GM19455 (cell line): Measurements from ENCODE around the gene SLC25A13.

Source experiments
- ATAC-seq: cut with Tn5 transposase; IDR thresholded peaks from one replicate; pipeline ENCODE4 v1.9.1; 2021; ENCODE audit not compliant: unreplicated experiment

Gene SLC25A13

DNA sequence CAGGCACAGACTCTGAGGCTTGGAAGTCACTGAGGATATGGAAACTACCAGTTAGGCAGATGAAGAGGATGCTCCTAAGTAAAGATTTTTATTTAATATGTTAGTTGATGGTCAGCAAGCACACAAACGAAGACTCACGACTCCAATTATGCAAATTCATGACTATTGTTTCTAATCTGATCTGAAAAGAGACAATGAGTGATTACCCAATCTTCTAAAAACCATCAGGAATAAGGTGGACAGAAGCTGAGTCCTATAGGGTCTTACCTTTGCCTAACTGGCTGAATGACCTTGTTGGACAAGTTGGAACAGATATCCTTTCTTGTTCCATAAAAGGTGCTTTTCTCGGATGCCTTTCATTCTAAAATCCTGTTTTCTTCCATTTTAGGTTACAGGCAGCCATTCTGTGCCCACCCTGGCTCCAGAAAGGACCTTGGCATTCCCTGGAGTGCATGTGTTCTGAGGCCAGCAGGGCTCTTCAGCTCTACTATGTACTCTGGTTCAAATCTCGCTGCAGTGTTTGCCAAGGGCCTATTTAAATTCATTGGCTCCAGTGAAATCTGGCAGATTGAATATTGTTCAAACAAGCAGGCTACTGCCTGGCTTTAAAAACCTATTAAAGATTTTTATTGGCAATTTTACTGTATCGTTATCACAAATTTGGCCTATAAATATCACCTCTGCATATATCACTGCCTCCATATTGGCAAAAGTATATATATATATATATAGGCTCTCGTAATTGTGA lies 77.5 kb downstream of the SLC25A13 start:
- no peak for ATAC-seq

DNA sequence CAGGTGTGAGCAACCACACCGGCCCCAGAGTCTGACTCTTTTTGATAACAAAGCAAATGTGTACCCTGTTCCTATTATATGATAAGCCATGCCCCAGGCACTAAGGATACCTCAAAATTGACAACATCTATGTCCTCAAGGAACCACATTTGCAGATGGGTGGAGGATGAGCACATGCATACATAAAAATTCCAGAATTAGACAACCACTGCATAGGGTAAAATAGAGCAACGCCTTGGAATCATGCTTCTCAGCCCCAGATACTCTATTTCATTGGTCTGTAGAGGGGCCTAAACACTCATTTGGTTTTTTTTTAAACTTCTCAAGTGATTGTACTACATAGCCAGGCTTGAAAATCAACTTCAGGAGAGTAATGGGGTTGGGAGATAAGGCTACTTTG lies 78.7 kb downstream of the SLC25A13 start:
- ATAC-seq: no peak

DNA sequence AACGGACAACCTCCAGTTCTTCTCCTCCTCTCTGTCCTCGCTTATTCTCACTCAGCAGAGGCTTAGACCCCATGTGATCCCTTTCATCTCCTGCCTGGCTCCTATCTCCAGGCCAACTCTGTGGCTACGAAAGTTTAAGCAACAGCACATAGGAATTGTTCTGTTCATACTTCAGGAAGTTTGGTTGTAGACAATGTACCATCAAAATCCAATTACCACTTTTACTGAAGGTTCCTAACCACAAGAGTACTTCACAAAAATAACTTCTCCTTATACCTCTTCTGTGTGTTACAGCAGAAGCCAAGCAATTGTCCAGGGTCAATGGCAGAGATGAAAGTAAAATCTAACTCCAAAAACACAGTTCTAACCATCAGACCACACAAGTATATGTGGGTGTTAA lies 80.0 kb downstream of the SLC25A13 start:
- ATAC-seq: no peak

DNA sequence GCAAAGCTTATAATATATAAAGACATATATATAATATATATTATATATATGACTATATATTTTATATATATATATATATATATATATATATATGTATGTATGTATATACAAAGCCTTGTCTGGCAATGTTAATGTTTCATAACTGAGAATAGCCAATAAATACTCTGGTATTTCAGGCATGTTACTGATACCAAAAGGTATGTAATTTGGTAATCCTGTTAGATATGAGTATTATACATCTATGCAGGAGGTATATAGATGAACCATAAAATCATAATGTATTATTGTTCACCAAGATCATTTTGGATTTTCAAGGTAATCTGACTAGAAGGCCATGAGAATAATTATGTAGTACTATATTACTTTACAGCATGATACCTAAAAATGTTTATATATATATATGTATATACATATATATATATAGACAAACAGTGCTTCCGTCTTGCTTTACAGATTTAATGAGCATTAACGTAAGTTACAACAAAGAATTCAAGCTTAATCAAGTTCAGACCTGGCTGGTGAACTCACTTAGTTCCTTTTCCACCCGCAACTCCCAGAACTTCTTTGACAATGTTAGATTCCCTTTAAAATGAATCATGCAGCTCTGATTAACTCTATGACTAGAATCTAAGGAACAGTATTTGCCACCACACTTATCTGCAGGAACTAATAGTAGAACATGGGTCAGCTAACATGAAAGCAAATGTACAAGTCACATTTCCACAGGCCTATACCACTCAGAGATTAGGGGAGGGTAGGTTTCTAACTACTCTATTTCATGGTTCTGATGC lies 82.7 kb downstream of the SLC25A13 start:
- ATAC-seq: no peak

DNA sequence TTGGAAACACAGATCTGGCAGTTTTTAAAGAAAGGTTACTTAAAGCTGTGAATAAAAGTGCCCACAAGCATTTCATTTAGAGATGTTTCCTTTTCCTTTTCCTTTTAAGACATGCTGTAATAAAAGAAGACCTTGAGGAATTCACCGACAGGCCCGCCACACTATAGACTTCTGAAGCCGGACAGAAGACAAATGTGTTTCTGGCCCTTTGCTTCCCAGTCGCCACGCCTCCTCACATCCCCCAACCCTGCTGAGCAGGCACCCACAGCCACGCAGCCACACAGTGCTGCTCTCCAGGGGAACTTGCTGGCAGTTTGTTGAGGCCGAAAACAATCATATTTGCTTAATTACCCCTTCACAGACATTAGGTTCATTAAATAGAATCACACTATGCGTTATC lies 83.4 kb downstream of the SLC25A13 start:
- no peak for ATAC-seq

DNA sequence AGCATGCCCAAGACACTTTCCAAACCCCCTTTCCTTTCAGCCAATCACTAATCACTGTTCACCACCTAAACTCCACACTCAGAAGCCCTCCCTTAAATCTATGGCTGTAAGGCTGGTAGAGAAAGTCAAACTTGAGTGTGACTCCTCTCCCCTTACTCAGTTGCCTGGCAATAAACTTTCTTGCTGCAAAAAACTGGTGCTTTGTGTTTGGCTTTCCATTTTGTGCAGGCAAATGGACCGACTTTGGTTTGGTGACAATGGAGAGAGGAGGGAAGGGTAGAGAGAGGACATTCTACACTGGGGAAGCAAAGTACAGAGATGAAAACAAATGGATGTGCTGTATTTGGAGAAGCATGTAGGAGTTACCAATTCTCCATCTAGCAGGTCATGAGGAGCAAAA lies 84.9 kb downstream of the SLC25A13 start:
- ATAC-seq: no peak

DNA sequence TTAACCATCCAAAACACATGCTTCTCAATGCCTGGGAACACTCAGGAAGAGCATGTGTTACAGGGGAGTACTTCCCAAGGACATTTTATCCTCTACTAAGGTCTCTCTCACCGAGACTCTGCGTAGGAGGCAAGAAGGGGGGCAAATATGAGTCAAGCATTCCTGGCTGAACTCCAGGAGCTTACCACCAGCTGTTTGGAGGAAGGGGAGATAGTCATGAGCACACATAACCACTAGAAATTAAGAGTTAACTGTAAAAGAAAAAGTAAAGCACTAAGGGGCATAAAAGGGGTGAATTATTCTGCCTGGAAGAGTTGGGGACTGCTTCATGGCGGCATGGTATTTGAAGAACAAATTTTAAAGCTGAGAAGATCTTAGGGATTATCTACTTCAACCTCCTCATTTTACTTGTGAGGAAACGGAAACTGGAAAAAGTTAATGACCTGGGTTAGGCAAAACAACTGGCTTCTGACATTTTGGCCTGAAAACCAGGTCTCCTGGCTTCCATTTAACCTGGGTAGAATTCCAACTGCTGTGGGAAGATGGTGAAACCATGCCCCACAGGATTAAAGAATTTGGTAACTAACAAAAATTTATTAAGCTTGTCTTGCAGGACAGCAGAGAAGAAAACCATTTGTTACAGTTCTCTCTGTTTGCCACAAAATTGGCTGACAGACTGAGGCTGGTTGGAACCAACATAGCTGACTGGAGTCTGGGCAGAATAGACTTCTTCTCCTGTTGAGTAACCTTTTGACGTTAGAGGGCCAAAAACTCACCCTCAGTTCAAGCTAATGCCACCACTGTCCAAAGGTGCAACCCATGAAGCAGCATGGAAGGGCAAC lies 85.5 kb downstream of the SLC25A13 start:
- no peak for ATAC-seq

DNA sequence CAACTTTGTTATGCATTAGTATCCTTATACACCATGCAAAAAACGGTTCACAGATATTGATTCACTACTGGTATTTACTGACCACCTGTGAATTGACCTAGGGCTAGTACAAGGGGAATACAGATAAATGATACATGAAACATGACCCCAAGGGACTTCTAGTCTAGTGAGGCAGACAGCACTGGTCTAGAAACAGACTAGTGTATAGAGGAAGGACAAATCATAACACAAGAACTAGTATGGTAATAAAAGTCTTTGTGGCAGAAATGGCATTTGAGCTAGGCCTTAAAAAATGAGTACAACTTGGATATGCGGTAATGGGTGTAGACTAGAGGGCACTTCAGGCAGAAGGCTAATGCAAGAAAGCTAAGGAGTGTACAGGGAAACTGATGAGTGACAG lies 86.6 kb downstream of the SLC25A13 start:
- ATAC-seq: no peak

DNA sequence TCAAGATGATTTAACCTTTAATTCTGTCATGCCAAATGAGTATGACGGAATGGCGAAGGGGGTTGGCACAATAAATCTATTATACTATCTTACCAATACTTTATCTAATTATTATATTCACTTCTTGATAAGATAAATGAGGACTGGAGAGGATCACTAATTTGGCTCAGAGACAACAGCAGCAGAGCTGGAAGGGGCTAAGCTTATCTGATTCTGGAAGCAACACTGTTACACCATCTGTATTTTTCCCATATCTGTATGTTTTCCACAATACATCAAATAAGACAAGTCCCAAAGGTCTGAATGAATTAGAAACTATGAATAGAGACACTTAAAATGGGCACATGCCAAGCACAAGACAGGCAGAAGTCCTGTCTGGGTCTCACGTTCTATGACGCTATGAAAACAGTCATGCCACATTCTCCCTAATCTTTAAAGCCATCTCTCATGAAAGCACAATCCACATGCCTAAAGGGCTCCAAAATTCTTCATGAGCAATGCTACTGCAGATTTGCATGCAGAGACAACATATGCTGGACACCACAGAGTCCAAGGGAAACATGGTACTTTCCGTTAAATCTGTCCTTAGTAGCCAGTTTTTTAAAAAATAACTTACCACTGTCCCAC lies 88.3 kb downstream of the SLC25A13 start:
- no peak for ATAC-seq

DNA sequence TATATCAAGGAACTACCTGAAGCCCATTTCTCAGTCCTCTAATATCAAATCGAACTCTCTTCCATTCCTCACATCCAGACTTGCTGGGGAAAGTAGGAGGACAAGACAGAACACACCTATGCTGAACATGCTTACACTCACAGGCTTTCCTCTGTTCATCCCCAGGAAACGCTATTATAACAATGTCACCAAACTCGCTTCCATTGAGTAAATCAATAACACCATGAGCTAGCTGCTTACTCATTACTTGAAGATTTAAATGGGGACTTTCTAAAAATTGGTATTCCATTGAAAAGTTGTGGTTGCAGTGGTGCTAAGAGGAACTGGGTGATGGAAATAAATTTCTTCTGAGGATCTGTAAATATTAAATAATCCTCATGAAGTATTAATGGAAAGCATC lies 88.8 kb downstream of the SLC25A13 start:
- no peak for ATAC-seq

DNA sequence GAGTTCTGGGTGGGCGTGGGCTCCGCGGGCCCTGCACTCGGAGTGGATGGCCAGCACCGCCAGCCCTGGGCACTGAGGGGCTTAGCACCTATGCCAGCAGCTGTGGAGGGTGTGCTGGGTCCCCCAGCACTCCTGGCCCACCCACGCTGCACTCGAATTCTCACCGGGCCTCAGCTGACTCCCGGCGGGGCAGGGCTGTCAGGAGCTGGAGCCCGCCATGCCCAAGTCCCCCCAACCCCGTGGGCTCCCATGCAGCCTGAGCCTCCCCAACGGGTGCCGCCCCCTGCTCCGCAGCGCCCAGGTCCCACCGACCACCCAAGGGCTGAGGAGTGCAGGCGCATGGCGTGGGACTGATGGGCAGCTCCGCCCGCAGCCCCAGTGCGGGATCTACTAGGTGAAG lies 93.1 kb downstream of the SLC25A13 start:
- ATAC-seq: no peak

DNA sequence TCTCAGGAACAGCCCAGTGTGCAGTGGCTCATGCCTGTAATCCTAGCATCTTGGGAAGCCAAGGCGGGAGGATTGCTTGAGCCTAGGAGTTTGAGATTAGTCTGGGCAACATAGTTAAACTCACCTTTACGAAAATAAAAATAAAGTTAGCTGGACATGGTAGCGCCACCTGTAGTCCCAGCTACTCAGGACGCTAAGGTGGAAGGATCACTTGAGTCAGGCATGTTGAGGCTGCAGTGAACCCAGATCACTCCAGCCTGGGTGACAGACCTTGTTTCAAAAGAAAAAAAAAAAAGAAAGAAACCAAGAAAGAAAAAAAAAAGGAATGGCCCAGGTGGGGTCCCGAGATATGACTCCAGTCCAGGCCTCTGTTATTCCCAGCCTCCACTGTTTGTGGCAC lies 96.6 kb downstream of the SLC25A13 start:
- no peak for ATAC-seq

DNA sequence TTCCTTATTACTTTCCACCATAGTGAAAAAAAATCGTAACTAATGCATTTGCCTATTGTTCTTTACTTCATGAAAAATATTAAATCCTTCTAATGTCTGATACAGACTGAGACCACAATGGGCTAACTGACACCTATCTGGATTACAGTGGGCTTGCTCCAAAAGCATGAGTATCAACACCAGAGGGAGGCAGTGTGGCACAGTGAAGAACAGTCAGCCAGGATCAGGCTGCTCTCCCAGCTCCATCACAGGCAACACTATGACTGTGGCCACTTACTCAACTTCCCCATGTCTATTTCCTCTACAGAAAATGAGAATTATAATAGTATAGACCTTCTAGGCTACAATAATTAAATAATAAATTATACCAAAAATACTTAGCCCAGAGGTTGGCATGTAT lies 97.2 kb downstream of the SLC25A13 start:
- no peak for ATAC-seq

DNA sequence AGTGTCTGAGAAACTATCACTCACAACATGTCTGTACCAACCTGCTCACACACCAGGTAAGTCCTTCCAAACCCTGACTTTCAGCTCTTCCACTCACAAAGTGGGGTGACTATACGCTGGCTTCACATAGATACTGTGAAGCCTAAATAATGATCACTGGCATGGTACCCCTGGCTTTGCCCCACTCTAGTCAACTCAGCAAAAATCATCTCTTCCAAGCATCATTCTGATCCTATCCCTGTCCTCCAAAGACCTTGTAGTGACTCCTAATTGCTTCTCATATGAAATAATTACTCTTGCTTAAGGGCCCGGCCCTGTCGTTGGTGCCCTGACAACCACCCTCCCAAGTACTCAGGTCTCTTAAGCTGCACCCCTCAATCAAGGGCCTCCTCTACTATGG lies 97.8 kb downstream of the SLC25A13 start:
- ATAC-seq: no peak

DNA sequence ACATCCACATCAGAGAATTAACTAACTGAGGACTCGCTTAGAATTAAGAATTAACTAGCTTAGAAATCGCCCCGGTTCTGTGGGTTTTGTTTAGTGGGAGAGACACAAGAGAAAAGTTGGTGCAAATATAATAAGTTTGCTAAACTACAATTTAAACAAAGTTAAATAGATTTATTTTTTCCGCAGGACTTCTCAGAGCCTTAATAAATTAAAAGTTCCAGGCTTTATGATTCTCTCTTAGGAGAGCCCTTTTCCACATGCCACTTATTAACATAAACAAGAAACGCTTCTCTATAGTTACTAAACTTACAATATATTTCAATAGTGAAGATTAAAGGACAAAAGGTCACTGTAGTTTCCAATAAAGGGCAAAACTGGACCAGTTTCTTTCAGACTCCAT lies 100.0 kb downstream of the SLC25A13 start:
- no peak for ATAC-seq

DNA sequence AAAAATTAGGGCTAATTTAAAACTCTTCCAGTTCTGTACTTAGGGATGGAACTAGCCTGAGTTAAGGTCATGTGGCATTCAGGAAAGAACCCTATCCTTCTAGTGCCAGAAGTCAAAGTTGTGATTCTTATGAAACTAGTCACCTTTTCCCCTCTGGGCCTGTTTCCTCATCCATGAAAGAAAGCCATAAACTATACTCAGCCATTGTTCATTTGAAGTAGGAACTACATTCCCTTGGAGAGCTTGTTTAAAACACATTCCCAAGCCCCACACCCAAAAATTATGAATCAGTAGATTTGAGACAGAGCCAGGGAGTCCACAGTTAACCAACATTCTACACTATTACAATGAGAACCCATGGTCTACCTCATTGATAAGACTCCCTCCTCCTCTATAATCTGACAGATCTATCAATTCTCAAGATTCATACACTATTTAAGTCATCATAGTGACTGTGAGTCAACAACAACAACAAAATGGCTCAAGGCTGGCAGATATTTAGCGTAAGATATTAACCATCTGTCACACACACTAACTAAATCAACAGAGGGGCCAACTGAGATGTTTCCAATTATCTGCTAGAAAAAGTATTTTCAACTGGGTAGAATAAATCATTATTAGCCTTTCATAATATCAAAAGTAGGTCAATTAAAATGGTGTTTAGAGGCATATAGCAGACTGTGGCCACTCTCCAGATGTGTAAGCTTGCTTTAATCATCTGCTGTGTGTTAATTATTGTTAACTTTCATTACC lies 102.3 kb downstream of the SLC25A13 start:
- ATAC-seq: no peak

DNA sequence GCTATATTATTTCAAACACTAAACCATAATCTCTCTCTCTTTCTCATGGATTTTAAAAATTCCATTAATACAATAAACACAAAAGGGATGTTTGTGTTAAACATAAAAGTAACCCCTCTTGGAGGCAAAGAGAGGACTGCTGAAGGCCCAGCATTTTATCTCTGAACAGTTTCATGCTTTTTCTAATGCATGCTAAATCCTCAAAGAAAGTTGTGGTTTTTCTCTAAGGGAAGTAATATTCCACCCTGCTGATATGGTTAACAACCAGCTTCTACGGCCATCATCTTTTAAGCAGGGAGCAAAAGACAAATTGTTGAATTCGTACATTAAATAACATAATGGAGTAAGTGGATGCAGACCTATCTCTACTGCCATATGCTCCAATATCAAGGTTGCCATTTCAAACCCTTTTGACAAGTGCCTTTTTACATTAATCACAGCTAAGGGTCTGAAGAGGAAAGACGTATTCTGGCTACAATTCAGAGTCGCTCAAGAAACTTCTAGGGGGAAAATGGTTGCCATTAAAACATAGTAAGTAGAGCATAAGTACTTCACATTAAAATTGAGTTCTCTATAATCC lies 103.1 kb downstream of the SLC25A13 start:
- ATAC-seq: no peak

DNA sequence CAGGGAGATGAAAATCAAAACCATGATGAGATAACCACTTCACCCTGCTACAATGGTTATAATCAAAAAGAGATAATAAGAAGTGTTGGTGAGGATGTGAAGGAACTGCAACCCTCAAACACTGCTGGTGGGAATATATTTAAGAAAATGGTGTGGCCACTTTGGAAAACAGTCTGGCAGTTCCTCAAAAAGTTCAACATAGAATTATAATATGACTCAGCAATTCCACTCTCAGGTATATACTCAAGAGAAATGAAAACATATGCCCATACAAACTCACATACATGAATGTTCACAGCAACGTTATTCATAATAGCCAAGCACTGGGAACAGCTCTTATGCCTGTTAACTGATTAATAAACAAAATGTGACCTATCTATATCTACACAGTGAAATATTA lies 104.8 kb downstream of the SLC25A13 start:
- ATAC-seq: no peak

DNA sequence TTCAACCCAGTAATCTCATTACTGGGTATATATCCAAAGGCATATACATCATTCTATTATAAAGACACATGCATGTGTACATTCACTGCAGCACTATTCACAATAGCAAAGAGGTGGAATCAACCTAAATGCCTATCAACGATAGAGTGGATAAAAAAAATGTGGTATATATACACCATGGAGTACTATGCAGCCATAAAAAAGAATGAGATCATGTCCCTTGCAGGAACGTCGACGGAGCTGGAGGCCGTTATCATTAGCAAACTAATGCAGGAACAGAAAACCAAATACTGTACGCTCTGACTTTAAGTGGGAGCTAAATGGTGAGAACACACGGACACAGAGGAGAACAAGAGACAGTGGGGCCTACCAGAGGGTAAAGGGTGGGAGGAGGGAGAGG lies 105.5 kb downstream of the SLC25A13 start:
- ATAC-seq: no peak

DNA sequence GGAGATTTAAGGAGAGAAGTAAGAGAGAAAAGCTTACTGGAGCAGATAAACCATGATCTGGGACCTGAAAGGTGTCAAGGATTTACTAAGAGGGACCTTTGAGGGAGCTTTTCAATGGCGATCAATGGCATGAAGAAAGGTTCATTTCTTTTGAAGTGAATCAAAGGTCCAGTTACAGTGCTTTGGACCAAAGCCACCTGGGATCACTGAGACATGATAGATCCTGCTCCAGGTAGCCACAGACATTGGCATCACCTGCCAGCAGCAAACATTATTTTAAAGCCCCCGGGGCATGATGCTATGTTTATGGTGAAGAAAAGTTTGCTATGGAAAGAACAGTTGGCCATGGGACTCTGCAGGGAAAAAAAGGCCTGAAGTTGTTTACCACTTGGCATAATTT lies 109.4 kb downstream of the SLC25A13 start:
- ATAC-seq: no peak
